SIG-M5 treated with dmso at 0.1 percent for 504 hours (cell line): Measurements from ENCODE around the gene MTFR2.

Experiments
- DNase-seq: peaks from one replicate; lab custom pipeline; 2025; ENCODE audit not compliant: unreplicated experiment; lab: John Stamatoyannopoulos, UW

Gene MTFR2

DNA sequence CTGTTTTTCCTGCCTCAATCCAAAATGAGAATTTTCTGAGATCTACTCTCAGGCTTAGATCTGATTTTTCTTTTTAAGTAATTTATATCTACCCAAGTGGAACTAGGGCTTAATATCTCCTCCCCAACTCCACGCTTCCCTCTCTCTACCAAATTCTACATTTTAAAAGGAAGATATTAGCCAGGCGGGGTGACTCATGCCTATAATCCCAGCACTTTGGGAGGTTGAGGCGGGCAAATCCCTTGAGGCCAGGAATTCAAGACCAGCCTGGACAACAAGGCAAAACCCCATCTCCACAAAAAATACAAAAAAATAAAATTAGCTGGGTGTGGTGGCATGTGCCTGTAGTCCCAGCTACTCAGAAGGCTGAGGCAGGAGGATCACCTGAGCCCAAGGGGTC lies 61.0 kb downstream of the MTFR2 start:
- DNase-seq = no peak

- no peak for DNase-seq
Measured at GRCh38 chr6:136188486-136188885, 61.6 kb downstream of the MTFR2 start.

GRCh38 chr6:136186363-136186762 lies 63.7 kb downstream of the MTFR2 start:
- DNase-seq = no peak

- DNase-seq = peak; percentile 63
Measured at GRCh38 chr6:136184738-136185137, 65.4 kb downstream of the MTFR2 start.

DNA sequence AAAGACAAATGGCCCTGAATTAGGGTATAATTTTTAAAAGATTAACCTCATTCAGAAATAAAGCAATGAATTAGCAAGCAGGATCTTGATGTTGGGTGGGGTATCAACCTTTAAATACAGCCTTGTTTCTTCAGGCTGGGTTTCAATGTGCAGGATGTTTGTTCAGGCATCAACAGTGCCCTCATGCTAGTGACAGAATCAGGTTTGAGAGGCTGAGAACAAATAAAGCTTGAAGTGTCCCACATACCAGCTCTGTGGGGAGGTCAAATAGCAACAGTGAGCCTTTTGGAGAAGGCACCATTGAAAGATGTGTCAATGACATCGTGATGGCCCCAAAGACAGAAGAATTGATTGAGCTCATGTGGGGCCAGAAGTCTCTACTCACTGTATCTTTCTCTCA lies 68.2 kb downstream of the MTFR2 start:
- no peak for DNase-seq

DNA sequence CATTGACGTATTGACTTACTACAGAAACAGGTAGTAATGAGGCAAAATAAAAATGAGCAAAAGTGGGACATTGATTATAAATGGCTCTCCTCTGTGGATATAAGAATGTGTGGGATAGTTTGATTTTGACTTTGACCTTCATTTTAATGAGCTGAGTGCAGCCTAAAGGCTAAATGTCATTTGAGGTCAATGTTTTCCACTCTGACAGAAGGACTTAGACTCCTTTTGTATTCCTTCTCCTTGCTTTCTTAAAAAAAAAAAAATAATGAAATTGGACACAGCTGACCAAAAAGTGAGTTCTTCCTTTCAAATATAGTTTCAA lies 68.6 kb downstream of the MTFR2 start:
- DNase-seq = no peak
